Measurements from ENCODE around the gene ST14.
A peak's percentile ranks its signal among the peaks of the same experiment; 100 is the strongest.

The ST14 gene

DNA sequence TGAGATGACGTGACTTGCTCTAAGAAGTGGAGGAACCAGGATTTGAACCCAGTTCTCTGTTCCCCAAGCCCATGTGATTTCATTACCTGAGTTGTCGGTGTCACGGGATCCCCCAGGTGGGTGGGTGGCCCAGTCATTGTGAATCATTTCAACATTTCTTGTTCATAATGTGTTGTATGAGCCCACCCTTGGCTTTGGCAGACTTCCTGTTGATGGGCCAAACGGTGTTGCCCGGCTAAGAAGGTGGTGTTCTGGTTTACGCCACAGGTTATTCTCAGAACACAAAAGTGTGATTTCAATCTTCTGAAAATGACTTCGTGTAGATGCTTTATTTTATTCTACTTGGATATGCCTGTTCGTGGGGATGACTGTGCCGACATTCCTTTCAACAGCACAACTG, 21.6 kb upstream of the ST14 start:
- DNase-seq: no peak

DNA sequence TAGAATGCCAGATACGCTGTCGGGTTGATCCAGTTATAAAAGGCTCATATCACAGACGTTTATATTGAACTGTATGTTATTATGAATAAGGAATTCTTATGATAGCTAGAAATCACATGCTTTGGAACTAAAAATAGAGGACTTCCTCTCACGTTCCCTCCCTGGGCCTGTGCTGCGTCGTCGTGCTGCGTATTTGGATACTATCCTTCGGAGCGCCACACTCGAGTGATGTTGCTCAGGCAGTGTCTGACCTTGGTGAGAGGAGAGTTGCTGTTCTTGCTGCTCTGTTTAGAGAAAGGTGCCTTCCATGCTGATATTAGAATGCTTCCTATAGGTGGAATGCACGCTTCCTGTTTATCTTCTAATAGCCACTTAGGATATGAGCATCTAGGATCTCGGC, 20.2 kb upstream of the ST14 start:
- DNase-seq: no peak

DNA sequence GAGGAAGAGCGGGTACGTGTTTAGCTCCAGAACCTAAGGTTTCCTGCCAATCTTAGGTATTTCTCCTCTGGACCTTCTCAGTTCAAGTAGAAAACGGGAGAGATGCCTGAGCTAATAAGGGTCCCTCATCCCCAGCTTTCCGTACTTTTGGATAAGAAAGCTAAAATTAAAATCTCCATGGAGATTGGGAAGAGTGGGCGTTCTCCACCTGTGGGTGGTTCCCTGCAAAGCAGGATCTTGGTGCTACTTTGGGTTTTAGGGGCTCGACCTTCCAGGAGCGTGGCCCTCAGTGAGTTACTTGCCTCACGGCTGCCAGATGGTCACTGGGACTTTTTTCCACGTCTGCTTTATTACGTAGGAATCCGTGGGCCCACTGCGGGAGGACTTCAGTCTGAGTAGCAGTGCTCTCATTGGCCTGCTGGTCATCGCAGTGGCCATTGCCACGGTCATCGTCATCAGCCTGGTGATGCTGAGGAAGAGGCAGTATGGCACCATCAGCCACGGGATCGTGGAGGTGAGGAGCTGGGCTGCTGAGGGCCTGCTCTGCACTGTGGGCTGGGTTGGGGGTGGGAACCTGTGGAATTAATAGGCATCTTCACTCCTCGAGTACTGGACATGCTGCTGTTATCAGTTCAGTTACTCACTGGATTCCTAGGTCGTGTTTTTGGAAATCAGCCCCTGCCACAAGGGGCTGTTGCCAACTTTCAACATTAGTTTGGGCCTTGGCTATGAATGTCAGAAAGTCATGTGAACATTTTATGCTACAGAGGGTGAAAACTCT, 17.8 kb upstream of the ST14 start:
- no peak for DNase-seq

DNA sequence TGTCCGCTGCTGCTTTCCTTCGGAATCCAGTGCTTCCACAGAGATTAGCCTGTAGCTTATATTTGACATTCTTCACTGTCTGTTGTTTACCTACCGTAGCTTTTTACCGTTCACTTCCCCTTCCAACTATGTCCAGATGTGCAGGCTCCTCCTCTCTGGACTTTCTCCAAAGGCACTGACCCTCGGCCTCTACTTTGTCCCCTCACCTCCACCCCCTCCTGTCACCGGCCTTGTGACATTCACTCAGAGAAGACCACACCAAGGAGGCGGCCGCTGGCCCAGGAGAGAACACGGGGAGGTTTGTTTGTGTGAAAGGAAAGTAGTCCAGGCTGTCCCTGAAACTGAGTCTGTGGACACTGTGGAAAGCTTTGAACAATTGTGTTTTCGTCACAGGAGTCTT, 15.4 kb upstream of the ST14 start:
- no peak for DNase-seq

DNA sequence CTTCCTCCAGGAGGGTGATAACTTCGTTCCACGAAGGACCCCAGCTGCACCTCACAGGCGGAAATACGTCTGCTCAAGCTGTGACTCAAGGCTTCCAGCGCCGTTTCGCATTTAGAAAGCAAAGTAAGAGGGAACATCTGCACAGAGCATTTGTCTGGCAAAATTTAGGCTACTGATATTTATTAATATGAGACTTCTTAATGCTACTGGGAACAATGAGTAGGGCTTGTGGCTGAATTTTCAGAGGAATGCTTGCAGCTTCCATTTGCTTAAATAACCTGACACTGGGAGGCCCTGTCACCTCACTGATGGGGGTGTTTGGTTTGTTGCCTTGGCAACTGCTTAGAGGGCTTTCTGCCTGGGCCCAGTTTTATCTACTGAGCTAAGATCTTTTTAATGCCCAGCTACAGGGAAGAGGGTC, 14.7 kb upstream of the ST14 start:
- DNase-seq: no peak

DNA sequence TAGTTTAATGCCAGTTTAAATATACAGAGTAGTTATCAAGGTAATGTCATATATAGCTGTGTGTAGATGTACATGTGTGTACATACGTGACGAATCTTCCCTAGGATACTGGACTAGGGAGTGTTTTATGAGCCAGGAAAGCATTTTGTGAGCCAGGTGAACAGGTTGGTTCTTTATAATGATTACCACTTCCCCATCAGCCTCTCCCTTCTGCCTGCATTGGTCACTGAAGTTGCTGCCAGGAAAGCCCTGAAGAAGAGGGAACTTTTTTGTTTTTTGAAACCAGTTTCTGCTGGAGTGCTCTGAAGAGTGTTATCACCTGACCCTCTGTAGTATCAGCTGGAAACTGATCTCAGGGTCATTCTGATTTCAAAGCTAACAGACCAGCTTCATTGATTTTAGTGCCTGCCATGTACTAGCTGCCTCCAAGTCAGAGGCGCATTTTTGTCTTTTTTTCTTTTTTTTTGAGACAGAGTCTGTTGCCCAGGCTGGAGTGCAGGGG, 14.2 kb upstream of the ST14 start:
- DNase-seq: no peak

DNA sequence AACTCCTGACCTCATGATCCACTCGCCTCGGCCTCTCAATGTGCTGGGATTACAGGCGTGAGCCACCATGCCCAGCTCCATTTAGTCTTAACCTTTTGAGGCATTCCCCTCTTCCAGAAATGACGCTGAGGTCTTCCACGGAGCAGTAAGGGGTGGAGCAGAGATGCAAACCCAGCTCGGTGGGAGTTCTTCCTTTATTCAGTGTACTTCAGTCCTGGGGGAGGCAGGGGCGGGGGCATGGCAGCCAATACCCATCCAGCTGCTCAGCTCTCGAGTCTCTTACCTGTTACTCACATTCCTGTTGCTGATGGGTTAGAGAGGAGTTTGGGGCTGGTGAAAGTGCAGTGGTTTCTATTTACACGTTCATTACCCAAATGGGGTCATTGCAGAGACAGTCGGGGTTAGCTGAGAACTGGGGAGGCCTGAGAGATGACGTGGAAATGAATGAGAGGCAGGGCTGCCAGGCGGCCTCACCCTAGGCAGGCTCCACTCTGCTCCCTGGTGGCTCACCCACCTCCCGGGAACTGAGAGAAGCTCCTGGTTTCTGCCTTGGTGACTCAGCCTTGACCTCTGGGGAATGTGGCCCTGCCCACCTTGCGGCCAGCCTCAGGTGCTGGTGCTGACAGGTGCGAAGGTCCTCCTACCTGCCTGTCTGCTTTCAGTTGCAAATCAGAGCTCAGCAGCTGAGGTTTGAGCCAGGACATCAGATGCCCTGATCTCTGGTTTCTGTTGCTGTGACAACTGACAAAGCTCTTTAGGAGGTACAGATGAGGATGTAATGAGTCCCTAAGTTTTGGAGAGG, 13.4 kb upstream of the ST14 start:
- no peak for DNase-seq

DNA sequence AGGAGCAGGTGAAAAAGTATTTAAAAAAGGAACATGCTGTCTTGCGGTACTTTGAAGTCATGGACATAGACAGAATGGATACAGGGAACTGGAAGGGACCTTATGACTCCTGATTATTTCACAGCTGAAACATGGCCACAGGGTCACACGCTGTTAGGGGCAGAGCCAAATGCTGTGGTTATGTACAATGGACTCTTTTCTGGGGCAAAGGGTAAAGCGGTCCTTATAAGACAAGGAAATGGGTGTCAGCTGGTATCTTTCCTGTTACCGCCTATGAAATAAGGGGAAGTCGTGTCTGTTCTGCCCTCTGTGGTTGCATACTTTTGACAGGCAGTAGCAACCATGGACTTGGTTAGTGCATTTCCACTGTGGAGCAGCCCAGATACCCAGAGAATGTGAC, 12.8 kb upstream of the ST14 start:
- no peak for DNase-seq

DNA sequence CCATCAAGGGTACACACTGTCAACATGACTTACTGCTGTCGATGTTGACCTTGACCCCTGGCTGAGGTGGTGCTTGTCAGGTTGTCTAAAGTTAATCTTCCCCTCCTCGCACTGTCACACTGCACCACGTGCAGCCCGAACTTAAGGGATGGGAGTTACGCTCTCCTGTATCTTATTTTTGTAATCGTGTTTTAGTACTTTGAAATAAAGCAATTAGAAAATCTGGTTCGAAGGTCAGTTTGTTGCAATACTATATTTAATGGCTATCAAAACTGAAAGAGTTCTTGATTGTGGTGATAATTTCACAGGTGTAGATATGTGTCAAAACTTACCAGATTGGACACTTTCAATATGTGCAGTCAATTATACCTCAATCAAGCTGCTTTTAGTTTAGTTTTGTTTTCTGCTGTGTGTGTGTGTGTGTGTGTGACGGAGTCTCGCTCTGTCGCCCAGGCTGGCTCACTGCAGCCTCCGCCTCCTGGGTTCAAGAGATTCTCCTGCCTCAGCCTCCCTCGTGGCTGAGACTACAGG, 10.7 kb upstream of the ST14 start:
- DNase-seq: no peak

DNA sequence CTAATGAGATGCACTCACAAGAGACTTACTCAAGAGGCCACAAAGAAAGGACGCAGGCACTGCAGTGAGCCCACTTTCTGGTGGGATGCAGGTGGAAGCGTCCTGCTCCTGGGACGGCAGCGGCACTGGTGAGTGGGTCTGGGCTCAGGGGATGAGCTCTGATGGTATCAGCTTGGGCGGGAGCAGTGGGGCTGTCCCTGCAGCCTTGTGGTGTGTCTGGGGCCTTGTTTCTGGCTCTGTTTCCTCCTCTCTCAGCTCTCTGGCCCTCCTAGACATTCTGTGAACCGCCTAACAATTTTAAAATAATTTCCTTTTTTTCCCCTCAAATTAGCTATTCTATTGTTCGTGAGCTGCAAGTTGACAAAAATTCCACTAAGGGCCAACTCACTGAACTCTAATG, 8.8 kb upstream of the ST14 start:
- no peak for DNase-seq

DNA sequence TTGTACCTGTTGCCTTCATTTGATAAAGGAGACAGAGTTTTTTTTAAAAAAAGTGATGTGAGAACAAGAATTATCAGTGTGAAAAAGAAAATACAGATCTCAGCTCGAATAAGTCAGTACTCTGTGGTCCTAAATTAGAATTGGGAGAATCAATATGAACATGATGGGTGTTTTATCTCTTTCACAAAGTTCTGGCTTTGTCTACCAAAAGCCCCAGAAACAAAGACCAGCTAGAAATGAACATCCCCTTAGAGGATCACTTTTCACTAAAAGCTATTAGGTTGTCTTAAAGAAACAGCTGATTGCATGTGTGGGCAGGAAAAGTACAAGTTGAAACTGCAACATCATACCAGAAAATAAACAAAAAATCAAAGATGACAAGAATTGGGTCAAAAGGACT, 8.4 kb upstream of the ST14 start:
- DNase-seq: no peak

DNA sequence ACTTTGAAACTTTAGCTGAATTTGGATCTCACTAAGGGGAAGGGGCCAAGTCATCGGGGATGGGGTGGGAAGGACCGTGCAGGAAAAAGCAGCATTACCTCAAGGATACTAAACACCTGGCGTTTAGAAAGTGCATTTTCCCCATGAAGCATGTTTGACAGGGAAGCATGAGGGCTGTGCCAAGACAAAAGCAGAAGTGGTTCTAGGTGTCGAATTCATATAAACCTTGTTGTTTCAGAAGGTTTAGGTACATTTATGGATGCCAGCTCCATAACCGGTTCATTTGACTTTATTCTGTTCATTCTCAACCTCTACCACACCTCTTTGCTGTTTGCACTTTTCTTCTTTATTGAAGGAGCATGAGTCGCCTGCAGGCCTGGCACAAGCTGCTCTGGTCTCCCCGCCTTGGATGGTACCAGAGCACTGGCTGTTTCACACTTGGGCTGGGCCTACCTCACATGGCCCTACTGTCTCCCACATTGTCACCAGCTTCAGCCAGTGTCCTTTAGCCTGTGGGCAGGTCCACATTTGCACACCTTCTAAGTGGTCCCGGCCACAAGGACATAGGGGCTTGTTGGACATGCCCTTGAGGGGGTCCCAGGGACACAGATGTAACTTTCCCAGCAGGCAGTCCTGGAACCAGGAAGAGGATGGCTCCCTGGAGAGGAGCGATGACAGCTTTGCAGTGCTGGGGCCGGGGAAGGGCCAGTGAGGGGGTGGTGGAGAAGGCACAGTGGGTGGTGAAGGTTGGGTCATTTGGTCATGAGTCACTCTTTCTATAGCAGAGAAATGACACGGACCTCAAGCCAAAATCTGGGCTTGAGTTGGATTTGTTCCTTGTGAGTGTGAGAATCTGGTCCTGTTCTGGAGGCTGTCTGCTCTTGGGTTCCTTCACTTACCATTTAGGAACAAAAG, 3.2 kb upstream of the ST14 start:
- no peak for DNase-seq

DNA sequence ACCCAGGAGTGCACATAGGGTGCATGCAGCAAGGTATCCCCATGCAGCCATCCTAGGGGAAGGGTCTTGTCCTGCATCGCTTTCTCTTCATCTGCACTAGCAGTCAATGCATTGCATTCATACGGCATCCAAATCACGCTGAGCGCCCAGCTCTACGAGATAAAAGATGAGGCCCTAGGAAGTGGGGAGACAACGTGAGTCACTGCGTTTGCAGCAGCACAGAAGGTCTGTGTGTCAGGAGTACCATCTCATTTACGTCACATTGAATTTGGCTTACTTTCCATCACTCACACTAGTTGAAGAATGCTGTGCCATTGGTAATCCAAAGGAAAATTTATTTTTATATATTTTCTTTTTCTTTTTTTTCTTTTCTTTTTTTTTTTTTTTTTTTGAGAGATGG, 2.5 kb upstream of the ST14 start:
- no peak for DNase-seq

DNA sequence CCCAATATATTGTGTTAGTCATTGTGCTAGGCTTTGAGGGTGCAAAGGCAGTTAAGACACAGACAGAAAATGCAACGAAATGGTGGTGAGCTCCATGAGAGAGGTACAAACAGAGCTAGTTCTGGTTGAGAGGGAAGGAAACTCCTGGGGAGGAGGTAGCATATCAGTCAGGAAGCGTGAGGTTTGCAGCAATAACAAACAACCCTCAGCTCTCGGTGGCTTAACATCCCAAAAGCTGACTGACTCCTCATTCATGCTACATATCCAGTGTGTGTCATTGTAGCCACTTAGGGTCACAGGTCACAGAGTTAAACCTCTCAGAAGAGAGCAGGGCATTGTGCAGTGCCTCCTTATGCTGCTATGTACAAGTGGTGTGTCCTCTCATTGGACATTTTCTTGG, 1.7 kb upstream of the ST14 start:
- no peak for DNase-seq

DNA sequence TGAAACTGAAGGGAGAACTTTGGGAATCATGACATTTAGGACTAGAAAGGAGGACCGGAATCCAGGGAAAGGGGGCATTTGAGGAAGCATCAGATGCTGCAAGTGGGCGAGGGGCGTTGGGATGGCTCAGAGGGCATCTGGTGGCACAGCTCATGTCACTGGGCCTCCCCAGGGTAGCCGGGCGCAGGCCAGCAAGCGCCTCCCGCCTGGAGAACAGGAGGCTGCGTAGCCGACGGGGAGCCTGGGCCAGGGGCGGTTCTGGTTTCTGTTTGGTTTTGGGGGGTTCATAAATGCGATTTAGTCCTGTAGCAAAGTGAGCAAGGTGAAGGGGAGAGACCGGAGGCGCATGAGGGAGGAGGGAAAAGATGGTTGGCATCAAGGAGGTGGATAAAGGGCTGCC, 443 bp upstream of the ST14 start:
- no peak for DNase-seq

DNA sequence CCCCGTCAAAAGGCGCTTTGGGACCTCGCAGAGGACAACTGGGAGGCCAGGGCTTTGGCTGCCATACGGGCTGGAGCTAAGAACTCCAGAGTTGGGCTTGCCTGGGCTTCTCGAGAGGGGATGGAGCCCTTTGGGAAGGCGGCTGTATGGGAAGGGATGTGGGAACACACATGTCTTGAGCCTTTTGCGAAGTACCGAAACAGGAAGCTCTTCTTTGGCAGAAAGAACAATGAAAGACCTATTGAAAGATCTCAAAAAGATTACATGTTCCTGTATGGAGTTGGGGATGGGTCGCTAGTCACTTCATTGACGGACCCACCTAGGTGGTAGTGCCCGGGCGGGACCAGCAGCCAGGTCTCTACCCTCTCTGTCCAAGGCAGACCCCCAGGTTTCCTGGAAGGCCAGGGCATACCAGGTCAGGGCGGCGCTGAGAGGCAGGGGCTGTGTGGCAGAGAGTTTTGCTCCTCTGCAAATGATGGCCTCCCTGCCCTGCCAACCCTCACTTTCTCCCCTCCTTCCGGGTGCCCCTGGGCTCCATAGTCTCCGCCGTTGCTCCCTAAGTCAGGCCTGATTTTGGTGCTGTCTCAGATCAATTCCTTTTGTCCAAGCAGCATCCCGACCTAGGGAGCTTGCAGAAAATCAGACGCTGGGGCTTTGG, 1.0 kb downstream of the ST14 start:
- DNase-seq: no peak

DNA sequence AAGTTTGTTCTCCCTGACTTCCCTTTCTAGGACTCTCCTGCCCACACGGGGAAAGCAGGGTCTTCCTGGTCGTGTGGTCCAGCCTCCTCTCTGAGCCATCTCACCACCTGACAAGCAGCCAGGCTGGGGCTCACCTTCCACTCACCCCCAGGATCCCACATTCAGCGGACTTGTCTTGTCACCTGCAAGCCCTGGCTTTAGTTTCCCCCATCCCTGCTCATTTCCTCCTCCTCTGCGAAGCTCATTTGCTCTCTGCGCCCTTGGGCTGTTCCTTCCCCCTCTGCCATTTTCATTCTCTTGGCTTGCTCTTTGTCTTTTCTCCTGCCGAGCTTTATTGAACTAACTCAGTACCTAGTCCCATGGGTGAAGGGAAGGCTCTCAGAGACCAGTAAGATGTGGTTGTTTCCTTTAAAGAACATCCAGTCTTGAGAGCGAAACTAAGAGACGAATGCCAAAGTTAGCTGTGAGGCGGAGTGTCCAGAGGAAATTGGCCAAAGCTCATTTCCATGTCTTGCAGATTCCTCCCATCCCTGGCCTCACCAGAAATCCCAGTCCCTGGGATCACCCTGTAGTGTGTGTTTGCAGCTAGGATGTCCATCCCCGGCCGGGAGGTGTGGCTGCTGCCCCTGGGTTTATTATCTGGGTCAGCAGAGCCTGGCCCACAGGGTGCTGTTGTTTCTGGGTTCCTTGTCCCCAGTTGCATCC, 2.0 kb downstream of the ST14 start:
- DNase-seq: no peak

DNA sequence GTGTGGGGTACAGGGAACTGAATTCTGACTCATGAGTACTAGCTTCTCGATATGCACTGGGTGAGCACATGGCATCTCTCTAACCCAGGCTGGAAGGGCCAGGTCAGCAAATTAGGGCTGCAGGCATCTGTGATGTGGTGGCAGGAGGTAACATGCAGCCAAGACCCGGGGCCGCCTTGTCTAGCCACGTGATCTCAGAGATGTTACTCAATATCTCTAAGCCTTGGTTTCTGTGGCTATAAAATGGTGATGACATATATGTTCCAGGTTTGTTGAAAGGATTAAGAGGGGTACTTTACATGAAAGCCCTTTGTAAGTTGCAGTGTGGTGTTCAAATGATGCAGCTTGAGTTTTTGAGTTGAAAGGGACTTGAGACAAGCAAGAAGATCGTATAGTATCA, 3.2 kb downstream of the ST14 start:
- DNase-seq: no peak

DNA sequence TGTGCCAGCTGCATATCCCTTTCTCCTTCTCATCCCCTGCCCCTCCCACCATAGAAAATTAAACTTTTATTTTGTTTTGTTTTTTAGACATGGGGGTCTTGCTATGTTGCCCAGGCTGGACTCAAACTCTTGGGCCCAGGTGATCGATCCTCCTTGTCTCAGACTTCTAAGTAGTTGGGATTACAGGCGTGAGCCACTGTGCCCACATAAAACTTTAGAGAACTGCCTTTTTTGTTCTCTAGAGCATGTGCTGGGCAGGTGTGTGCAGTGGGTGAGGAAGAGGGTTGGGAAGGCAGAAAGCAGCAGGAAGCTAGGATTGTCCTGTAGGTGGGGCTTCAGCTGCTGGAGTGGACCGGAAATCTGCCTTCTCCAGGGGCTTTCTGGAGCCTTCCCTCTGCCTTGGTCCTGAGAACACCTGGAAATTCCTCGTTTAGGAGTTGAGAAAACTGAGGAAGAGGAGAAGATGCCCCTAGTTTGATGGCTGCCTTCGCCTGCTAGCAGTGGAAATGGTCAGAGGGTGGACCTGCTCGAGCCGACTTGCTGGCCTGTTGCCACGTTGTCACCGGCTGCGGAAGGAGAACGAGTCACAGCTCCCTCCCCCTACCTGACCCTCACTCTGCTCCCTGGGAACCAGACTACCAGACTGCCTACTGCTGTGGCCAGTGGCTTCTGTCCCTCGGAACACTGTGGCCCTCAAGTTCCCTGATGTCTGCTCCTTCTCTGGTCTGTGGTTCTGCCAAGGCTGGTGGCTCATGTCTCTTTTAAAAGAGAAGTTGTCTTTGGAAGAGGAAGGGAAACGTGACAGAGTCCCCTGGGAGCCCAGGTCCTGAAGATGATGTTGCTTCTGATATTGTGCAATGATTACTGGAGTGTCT, 4.0 kb downstream of the ST14 start:
- peak; percentile 76 for DNase-seq

DNA sequence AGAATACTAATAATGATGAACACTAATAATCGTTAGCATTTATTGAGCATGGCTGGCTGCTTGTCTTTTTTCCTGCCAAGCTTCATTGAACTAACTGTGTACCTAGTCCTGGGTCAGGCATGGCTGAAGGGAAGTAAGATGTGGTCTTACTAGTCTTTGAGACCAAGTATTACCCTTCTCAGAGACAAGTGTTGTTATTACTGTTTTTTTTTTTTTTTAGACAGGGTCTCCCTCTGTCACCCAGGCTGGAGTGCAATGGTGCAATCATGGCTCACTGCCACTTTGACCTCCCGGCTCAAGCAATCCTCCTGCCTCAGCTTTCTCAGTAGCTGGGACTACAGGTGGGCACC, 4.6 kb downstream of the ST14 start:
- DNase-seq: no peak

Data from COR-L47 (cell line).